NCI-H2081 treated with DMSO at 0.1 percent for 48 hours (cell line): ENCODE measurements around the gene TMEM205.
"Not testable (repeated sequence)": the region's sequence is repeated elsewhere in the genome, so short reads cannot be mapped to it uniquely, and the experiment has no call there.

Experiments
- DNase-seq: peaks from one replicate; lab custom pipeline; 2025; lab: John Stamatoyannopoulos, UW

The TMEM205 gene

DNA sequence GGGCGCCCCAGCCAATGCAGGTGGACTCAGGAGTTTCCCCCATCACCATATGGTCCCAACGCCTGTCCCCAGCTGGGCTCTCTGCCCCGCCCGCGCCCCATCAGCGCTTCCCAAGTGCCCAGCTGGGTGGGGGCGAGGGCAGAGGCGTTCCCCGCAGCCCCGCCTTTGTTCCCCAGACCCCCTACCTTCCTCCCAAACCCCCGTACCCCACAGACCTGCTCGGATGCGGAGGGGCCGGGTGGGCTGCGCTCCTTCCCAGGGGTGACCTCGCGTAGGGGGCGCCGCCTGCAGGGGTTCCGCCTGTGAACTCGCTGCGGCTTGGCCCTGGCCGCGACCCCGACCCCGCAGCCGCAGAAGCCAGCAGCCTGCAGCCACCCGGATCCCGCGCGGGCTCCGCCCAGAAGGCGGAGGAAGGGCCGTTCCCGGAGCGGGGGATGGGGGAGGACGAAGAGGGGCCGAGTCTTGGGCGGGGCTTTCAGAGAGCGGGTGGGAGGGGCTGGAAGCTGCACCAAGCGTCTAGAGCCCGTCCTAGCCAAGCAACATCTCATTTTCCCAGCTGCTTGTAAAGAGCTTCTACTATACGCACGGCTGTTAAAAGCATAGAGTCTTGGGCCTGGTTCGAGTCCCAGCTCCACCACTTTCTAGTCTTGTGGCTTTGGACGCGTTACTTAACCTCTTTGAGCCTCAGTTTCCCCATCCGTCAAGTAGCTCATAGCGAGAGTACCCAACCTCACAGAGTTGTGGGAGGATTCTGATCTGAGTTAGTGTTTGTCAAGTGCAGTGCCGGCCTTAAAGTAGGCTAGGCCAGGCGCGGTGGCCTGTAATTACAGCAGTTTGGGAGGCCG is 6.6 kb downstream of the TMEM205 start, which contains the start of gene RAB3D:
TSS of gene RAB3D (minus strand) at position 404 of the 845 bp plus-strand sequence. CDS start 2,258 bp downstream, outside the sequence.
- peak; percentile 54 for DNase-seq

DNA sequence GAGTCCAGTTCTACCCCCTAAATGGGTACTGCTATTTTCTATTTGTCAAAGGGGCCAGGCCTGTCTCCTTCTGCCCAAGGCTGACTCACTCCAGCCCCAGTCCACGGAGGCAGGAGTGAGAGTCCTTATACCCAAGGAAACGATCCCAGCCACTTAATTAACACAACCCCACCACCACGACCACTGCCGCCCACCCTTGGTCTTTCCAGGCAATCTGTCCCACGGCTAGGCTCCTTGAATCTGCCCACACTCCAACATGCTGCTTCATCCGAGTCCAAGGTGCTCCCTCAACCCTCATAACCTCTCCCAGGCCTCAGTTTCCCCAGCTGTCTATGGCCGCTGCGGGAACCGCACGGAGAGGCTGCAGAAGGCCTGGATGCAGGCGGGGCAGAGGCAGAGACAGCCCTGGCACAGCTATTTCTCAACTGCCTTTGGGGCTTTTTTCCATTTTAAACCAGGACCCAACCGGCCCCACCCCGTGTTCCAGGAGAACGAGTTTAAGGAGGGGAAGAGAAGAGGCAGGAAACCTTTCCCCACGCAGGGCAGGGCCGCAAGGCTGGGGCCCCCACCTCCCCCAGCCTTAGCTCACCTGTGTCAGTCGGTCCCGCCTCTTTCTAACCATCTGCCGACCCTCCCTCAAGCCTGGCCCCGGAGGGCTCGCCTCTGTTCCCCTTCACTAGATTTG is 7.4 kb downstream of the TMEM205 start:
- no peak for DNase-seq

DNA sequence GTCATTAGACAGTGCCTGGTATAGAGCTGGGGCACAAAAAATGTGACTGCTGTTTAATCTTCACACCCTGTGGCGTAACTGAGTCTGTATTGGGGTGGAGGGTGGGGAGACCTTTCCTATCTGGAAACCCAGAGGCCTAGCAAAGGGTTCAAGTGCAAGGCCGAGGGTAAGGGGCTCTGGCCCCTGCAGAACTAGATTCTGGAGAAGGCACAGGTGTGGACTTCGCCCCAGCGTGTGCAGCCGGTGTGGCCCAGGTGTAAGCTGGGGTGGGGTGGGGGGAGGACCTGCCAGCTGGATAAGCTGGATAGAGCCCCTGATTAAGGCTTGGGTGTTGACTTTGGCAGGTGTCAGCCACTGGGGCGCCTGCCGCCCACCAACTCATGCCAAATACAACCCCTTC is 7.9 kb downstream of the TMEM205 start:
- DNase-seq = no peak

DNA sequence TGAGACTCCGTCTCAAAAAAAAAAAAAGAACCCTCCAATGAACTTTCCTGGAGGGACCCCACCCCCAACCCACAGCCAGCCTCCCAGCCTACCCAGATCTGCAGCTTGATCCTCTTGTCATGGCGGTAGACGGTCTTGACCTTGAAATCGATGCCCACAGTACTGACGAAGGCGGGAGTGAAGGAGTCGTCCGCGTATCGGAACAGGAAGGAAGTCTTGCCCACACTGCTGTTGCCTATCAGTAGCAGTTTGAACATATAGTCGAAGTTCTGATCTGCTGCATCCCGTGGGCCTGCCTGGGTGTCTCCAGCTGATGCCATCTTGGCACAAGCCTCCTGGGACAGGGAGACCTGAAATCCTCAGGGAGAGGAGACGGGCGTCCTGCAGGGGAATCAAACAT is 9.0 kb downstream of the TMEM205 start:
- no peak for DNase-seq

DNA sequence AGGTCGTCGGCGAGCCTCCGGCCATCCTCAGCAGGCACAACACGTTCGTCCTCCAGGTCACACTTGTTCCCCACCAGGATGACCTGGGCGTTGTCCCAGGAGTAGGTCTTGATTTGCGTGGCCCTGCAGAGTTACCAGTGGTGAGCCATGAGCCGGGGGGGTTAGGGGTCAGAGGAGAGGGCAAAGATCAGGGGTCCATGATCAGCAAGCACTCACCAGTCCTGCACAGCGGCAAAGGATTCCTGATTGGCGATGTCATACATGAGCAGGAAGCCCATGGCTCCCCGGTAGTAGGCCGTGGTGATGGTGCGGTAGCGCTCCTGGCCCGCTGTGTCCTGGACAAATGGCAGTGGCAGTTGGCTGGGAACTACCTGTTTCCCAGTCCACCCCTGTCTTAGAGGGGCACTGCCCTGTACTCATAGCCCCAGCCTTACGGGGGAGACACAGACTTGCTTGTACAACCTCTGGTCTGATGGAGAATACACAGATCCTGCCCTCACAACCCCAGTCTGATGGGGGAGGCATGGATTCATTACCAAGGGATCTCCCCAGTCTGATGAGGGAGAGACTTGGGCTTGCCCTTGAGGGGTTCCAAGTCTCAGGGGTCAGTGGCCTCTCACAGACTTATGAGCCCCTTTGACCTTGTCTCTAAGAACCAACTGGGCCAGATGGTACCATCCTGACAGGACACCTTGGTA is 10.5 kb downstream of the TMEM205 start:
- no peak for DNase-seq

DNA sequence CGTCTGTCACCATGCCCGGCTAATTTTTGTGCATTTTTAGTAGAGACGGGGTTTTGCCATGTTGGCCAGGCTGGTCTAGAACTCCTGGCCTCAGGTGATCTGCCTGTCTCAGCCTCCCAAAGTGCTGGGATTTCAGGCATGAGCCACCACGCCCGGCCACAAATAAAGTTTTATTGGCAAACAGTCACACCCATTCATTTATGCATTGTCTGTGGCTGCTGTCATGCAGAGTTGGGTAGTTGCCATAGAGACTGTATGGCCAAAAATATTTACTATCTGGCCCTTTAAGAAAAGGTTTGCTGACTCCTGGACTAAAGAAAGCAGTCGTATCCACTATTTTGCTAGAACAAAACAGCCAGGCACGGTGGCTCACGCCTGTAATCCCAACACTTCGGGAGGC is 12.2 kb downstream of the TMEM205 start:
- DNase-seq = not testable (repeated sequence)

DNA sequence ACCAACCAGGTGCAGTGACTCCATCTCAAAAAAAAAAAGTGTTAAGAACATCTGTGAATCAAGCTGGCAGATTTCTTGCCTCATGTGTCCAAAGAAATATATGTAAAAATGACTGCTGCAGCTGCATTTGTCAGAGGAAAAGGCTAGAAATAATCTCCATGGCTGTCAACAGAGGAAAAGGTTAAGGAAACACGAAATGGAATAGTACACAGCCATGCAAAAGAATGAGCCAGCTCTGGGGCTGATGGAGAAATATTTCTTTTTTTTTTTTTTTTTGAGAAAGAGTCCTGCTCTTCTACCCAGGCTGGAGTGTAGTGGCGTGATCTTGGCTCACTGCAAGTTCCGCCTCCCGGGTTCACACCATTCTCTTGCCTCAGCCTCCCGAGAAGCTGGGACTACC is 13.2 kb downstream of the TMEM205 start:
- no peak for DNase-seq

DNA sequence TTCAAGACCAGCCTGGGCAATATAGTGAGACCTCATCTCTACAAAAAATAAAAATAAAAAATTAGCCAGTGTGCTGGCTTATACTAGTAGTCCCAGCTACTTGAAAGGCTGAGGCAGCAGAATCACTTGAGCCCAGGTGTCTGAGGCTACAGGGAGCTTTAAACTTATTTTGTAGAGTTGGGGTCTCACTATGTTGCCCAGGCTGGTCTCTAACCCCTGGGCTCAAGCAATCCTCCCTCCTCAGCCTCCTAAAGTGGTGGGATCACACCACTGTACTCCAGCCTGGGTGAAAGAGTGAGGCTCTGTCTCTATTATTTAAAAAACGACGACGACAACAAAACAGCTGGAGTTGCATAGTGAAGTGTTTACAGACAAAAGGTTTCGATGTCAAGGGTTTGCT is 14.6 kb downstream of the TMEM205 start:
- DNase-seq = no peak

DNA sequence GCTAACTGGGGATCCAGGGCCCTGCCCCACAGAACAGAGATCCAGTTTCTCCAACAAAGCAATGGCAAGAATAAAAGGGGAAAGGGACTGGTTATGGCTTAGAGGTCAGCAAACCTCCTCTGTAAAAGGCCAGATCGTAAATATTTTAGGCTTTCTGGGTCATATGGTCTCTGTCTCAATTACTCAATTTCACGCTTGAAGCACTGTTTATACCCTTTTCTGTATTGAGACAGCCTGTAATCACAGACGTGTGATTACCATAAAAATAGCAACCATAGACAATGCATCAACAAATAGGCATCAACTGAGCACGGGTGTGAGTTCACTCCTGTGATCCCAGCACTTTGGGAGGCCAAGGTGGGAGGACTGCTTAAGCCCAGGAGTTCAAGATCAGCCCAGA is 15.9 kb downstream of the TMEM205 start:
- no peak for DNase-seq

DNA sequence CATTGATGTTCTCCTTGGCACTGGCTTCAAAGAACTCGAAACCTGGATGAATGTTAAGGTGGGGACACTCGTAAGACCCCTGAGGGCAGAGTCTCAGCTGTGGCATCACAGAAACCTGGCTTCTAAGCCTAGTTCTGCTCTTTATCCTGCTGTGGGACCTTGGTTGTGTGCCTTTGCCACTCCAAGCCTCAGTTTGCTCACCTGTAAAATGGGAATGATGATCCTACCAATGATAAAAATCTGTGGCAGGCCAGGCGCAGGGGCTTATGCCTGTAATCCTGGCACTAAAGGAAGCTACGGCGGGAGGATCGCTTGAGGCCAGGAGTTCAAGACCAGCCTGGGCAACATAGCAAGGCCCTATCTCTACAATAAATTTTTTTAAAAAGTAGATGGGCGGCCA is 20.5 kb downstream of the TMEM205 start:
- DNase-seq = no peak

DNA sequence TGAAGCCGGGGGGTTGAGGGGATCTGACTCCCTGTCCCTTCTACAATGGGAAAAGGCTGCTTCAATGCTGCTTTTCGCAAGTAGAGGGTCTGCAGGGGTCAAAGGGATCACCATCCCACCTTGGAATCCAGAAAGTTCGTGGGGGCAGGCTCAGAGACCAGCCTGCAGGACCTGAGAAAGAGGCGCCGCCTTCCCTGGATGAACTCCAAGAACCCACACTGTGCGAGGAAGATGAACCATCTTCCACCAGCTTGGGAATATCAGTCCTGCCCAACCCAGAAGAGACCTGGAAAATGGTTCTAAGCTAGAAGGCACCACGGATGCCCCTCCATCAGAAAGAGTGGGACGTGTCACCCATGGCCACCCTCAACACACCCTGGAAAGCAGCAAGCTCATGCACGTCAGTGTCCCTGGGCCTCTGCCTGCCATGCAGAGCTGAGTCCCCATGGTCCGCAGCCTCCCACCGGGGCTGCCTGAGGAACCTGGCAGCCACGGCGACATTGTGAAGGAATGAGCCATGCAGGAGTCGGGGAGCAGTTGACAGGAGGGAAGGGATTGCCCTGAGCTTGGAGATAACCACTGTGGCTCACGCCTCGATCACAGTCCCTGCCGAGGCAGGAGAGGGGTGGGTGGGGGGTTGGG is 21.2 kb downstream of the TMEM205 start:
- DNase-seq = no peak

DNA sequence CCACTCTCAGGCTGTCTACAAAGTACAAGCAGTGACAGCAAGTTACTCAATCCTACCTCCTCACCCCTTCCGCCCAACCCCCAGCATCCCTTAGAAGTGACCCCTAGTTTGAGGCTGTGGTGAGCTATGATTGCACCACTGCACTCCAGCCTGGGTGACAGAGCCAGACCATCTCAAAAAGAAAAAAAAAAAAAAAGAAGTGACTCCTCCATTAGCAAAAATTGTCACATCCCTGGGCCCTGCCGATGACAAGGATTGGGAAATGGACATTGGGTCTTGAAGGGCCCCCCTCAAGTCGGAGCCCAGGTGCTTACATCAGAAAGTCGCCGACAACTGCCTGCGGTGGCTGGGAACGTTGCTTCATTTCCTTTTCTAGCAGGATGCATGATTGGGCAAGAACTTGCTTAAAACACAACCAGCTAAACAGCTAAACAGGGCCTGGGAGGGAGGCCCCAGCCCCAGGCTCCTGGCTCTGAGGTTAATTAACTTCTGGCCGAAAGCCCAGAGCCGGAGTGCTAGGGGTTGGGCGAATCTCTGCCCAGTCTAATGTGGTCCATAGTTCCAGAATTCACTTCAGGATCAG is 21.9 kb downstream of the TMEM205 start:
- DNase-seq = no peak

DNA sequence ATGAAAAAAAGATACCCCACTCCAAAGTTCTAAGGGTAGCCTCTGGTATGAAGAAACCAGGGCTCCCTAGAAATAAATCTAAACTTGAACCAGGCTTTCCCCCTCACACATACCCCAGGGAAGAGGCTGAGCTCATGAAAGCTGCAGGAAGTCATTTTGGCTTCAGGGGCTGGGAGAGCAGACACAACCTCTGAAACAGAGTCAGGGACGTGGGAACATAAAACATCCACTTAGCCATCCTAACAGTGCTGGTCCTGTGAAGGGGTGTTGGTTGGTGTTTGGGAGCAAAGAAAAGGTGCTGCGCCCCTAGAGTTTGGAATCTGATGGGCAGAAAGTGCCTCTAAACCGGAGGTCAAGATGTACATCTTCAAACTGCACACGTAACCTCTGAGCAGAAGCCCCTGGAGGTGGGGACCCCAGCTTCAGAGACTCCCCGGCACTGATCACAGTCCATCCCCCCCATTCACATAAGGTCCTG is 22.4 kb downstream of the TMEM205 start:
- DNase-seq = no peak

DNA sequence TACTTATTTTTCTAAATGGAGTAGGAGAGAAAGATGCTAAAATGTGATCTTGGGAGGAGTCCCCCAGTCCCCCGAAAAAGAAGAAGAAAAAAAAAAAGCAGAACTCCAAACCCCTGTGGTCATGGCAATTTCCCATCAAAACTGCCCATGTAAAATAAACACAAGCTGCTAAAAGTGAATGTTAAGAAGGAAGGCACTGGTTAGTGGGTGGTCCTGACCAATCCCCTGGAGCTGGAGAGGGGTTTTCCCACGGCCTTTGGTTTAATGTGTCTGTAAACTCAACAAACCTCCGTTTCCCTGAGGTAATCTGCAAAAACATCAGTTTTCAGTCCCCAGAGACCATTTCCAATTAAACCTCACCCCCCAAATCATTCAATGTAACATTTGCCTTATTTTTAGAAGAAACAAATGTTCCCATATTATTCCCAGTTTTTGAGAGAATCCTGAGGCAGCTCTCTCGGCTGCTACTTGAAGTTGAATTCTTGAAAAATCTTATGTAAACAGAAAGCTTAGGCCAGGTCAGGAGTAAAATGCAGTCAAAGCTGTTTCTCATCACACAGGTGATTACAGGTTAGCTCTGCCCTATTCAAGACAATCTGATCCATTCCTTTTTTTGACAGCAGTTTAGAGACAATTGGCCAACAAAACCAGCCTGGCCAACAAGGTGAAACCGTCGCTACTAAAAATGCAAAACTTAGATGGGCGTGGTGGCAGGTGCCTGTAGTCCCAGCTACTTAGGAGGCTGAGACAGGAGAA is 23.6 kb downstream of the TMEM205 start:
- DNase-seq = no peak

DNA sequence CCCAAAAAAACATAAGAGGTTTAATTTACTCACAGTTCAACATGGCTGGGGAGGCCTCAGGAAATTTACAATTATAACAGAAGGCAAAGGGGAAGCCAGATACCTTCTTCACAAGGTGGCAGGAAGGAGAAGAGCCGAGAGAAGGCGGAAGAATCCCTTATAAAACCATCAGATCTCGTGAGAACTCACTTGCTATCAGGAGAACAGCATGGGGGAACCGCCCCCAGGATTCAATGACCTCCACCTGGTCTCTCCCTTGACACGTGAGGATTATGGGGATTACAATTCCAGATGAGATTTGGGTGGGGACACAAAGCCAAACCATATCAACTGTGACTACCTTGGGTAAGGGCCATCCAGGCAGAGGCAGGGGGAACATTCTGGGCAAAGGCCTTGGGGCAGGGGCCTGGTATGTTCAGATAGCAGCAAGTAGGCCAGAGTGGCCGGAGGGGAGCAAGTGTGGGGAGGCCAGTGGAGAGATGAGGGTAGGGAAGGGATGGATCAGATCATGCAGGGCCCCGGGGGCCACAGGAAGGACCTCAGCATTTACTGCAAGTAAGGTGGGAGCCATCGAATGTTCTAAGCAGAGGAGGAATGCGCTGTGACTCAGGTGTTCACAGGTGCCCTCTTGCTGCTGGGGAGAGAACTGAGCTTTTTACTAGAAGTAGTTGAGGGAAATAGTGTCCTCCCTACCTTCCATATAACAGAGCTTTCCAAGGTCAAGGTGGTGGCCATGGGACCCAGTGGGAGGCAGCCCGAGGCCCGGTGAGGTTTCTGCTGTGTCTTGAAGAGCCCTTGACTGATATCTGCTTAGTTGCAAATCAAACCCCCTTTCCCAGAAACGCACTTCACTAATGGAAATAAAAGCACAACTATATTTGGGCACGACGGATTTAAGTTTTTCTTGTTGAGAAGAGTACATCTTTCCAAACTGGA is 24.6 kb downstream of the TMEM205 start:
- no peak for DNase-seq

DNA sequence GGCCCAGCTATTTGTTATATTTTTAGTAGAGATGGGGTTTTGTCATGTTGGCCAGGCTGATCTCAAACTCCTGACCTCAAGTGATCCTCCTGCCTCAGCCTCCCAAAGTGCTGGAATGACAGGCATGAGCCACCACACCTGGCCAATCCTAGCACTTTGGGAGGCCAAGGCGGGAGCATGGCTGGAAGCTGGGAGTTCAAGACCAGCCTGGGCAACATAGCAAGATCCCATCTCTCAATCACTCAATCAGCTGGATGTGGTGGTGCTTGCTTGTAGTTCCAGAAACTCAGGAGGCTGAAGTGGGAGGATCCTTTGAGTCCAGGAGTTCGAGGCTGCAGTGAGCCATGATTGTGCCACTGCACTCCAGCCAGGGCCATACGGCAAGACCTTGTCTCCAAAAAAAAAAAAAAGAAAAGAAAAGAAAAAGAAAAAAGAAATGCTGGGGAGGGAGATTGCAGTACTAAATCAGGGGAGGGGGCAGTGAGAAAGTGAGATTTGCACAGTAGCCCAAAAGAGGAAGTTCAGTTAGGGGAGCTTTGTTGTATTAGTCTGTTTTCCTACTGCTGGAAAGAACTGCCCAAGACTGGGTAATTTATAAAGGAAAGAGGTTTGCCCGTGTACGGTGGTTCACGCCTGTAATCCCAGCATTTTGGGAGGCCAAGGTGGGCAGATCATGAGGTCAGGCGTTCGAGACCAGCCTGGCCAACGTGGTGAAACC is 25.6 kb downstream of the TMEM205 start:
- DNase-seq = not testable (repeated sequence)

DNA sequence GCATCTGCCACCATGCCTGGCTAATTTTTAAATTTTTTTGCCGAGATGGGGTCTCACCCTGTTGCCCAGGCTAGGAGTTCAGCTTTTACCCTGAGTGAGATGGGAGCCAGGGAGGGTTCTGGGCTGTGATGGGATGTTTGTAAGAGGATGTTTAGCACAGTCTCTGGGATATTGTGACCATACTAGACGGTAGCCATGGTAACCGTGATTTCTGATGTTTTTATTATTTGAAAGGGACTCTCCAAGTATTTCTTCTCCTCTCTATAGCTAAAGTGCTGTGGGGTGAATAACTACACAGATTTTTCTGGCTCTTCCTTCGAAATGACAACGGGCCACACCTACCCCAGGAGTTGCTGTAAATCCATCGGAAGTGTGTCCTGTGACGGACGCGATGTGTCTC is 39.7 kb downstream of the TMEM205 start:
- DNase-seq = no peak

DNA sequence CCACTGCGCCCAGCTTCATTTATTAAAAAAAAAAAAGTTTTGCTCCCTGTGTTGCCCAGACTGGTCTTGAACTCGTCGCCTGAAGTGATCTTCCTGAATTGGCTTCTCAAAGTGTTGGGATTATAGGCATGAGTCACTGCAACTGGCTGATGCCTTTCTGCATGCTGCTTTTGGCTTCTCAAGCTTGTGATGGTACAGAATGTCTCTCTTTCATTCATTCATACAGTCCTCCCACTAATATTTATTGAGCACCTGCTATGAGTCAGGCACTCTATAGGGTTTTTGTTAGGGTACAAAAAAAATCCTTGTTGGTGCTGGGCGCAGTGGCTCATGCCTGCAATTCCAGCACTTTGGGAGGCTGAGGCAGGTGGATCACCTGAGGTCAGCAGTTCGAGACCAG is 41.1 kb downstream of the TMEM205 start:
- no peak for DNase-seq

DNA sequence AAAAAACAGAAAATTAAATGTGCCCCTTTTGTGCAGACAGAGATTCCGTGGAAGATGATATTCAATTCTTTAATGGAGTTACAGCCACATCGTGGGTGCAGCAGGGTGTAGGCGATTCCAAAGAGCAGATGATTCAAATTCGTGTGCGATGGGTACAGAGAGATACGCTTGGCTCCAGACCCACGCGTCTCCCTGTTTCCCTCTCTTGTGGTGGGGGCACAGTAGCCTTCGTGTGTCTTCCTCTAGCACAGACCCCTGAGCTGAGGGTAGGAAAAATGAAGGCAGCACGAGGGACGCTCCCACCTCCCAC is 45.3 kb downstream of the TMEM205 start:
- DNase-seq = no peak
